ENCODE results near the gene GGTLC1. TPM values are rescaled to one million over a fixed set of nuclear protein-coding genes. Genes with fewer than 3 reads are reported as not detected.
"Not testable (repeated sequence)": the region's sequence is repeated elsewhere in the genome, so short reads cannot be mapped to it uniquely, and the experiment has no call there.

Gene GGTLC1
- total and polyA plus RNA-seq, 10 of the 15 experiments (the other 5 are each of a cell fraction or from before 2014, with no cell fraction given) = not detected

DNA sequence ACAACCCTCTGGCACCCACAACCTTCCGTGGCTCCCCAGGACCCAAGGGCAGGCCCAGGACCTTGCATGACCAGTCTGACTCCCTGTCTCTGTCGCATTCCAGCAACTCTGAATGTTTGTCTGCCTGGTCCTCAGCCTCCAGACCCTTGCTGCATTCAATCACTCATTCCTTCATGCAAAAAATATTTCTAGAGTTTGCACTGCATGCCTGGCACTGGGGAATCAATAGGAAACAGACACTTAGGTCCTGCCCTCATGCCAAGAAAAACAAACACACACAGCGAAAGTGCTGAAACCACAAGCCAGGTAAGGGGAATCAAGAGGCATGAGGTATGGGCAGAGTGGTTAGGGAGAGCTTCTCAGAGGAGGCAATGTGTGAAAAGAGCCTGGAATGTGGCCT lies 1.9 kb downstream of the GGTLC1 start:
- H3K9ac ChIP-seq (ENCODE audit: control insufficient read depth, insufficient read depth, low read length); DNase-seq (ENCODE audit: low read depth, low spot score); H3K27ac ChIP-seq (ENCODE audit: control insufficient read depth, insufficient read depth); H3K79me2 ChIP-seq (ENCODE audit: control insufficient read depth, insufficient read depth, low read length); H3K4me3 ChIP-seq; H2AFZ ChIP-seq (ENCODE audit: control insufficient read depth, low read depth, low read length); FAIRE-seq; POLR2A ChIA-PET; SMC1A ChIA-PET (ENCODE audit: uncharacterized antibody, unreplicated experiment); intact Hi-C loops (cut with micrococcal nuclease; ENCODE audit: unreplicated experiment); BruUV-seq (replicated peaks); H3K9me3 ChIP-seq (replicated peaks; ENCODE audit: control insufficient read depth, insufficient read depth, low read length); in situ Hi-C loops (cut with MboI); H4K20me1 ChIP-seq (ENCODE audit: control insufficient read depth, insufficient read depth); H3K4me1 ChIP-seq (ENCODE audit: control insufficient read depth, insufficient read depth, low read length); H3K27me3 ChIP-seq (replicated peaks in 1 of 2; ENCODE audit: control insufficient read depth in 2 of 2, insufficient read depth in 2 of 2, low read length in 1 of 2); H3K4me2 ChIP-seq (ENCODE audit: control insufficient read depth, insufficient read depth); CTCF ChIA-PET; RAD21 ChIA-PET (ENCODE audit: unreplicated experiment); H3K36me3 ChIP-seq (ENCODE audit: control insufficient read depth in 2 of 2, insufficient read depth in 2 of 2, low read length in 1 of 2); ATAC-seq: not testable (repeated sequence)
- 0% methylated on average over 3 of the region's 3 CpGs for WGBS (ENCODE audit: insufficient coverage, insufficient replicate concordance, low lambda C conversion rate, missing lambda C conversion rate)

DNA sequence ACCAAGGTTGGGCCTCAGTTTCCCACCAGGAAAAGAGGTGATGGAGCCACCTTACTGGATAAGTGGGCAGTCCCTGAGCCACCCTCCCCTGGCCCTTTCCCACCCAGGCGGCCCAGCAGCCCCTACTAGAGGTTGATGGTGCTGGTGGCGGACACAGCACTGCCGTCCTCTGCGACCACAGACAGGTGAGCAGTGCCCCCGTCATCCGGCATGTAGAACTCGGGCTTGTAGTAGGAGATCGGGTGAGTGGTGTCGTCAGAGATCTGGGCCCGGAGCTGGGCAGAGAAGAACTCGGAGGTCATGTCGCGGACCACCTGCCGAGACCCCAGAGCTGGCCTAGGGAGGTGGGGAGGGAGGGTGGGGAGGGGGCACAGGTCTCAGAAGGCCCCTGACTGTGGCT lies 2.3 kb downstream of the GGTLC1 start:
- BruUV-seq (replicated peaks); H3K9ac ChIP-seq (ENCODE audit: control insufficient read depth, insufficient read depth, low read length); H3K79me2 ChIP-seq (ENCODE audit: control insufficient read depth, insufficient read depth, low read length); H3K4me3 ChIP-seq; H3K4me1 ChIP-seq (ENCODE audit: control insufficient read depth, insufficient read depth, low read length); CTCF ChIA-PET; SMC1A ChIA-PET (ENCODE audit: uncharacterized antibody, unreplicated experiment); intact Hi-C loops (cut with micrococcal nuclease; ENCODE audit: unreplicated experiment); DNase-seq (ENCODE audit: low read depth, low spot score); H3K27me3 ChIP-seq (replicated peaks in 1 of 2; ENCODE audit: control insufficient read depth in 2 of 2, insufficient read depth in 2 of 2, low read length in 1 of 2); H3K27ac ChIP-seq (ENCODE audit: control insufficient read depth, insufficient read depth); H3K36me3 ChIP-seq (ENCODE audit: control insufficient read depth in 2 of 2, insufficient read depth in 2 of 2, low read length in 1 of 2); H4K20me1 ChIP-seq (ENCODE audit: control insufficient read depth, insufficient read depth); H3K9me3 ChIP-seq (replicated peaks; ENCODE audit: control insufficient read depth, insufficient read depth, low read length); H2AFZ ChIP-seq (ENCODE audit: control insufficient read depth, low read depth, low read length); ATAC-seq; FAIRE-seq; POLR2A ChIA-PET; H3K4me2 ChIP-seq (ENCODE audit: control insufficient read depth, insufficient read depth); in situ Hi-C loops (cut with MboI); RAD21 ChIA-PET (ENCODE audit: unreplicated experiment): not testable (repeated sequence)
- 48% methylated on average over 6 of the region's 14 CpGs for WGBS (ENCODE audit: insufficient coverage, insufficient replicate concordance, low lambda C conversion rate, missing lambda C conversion rate)

DNA sequence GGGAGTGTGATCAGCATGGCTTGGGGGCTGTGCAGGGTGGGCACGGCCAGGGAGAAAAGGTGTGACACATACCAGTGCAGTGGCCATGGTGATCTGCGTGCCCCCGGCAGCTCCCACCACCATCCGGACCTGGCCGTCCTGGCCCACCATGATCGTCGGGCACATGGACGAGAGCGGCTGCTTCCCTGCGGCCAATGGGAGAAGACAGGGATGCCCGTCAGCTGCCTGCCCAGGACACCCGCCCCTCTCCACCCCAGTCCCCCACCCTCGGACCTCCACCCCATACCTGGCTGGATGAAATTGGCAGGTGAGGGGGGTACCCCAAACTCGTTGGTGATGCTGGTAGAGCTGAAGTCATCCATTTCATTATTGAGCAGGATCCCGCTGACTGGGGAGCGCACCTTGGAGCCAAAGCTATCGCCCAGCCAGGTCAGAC lies 2.8 kb downstream of the GGTLC1 start:
- SMC1A ChIA-PET (ENCODE audit: uncharacterized antibody, unreplicated experiment); H3K9ac ChIP-seq (ENCODE audit: control insufficient read depth, insufficient read depth, low read length); ATAC-seq; RAD21 ChIA-PET (ENCODE audit: unreplicated experiment); intact Hi-C loops (cut with micrococcal nuclease; ENCODE audit: unreplicated experiment); CTCF ChIA-PET; H2AFZ ChIP-seq (ENCODE audit: control insufficient read depth, low read depth, low read length); in situ Hi-C loops (cut with MboI); H3K9me3 ChIP-seq (replicated peaks; ENCODE audit: control insufficient read depth, insufficient read depth, low read length); H3K4me1 ChIP-seq (ENCODE audit: control insufficient read depth, insufficient read depth, low read length); H3K27ac ChIP-seq (ENCODE audit: control insufficient read depth, insufficient read depth); H3K36me3 ChIP-seq (ENCODE audit: control insufficient read depth in 2 of 2, insufficient read depth in 2 of 2, low read length in 1 of 2); H3K79me2 ChIP-seq (ENCODE audit: control insufficient read depth, insufficient read depth, low read length); FAIRE-seq; H3K4me3 ChIP-seq; H4K20me1 ChIP-seq (ENCODE audit: control insufficient read depth, insufficient read depth); POLR2A ChIA-PET; H3K4me2 ChIP-seq (ENCODE audit: control insufficient read depth, insufficient read depth); DNase-seq (ENCODE audit: low read depth, low spot score); H3K27me3 ChIP-seq (replicated peaks in 1 of 2; ENCODE audit: control insufficient read depth in 2 of 2, insufficient read depth in 2 of 2, low read length in 1 of 2); BruUV-seq (replicated peaks): not testable (repeated sequence)
- 61% methylated on average over 10 of the region's 17 CpGs for WGBS (ENCODE audit: insufficient coverage, insufficient replicate concordance, low lambda C conversion rate, missing lambda C conversion rate)

DNA sequence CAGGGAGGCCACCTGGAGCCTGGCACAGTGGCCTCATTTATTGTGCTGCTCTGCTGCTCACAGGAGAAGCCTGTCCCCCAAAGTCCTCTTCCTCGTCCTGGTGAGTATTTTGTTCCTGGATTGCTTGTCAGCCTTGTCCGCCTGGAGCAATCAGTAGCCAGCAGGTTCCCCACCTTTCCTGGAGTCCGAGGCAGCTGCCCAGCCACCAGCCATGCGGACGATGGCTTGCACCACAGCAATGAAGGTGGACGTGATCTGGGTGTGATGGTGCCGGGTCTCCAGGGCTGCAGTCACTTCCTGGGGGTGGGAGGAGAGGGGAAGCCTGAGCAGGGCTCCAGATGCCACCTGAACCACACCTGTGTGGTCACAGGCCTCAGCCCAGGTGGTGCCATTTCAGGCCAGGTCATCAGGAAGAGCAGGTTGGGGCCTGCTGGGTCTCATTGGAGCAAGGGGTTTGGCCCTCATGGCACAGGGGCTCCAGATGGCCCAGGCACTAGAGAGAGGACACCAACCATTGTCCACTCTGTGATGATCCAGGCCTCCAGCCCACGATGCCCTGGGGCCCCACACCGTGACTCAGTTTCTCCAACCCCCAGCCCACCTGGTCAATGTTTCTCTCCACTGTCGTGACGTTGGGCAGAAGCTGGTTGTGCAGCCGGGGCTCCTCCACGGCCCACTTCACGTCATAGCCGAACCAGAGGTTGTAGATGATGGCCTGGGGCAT lies 3.4 kb downstream of the GGTLC1 start:
- 27% methylated on average over 13 of the region's 15 CpGs for WGBS (ENCODE audit: insufficient coverage, insufficient replicate concordance, low lambda C conversion rate, missing lambda C conversion rate)
- H3K4me2 ChIP-seq (ENCODE audit: control insufficient read depth, insufficient read depth); H3K27ac ChIP-seq (ENCODE audit: control insufficient read depth, insufficient read depth); RAD21 ChIA-PET (ENCODE audit: unreplicated experiment); H3K4me3 ChIP-seq; H3K9ac ChIP-seq (ENCODE audit: control insufficient read depth, insufficient read depth, low read length); H3K9me3 ChIP-seq (replicated peaks; ENCODE audit: control insufficient read depth, insufficient read depth, low read length); H3K27me3 ChIP-seq (replicated peaks in 1 of 2; ENCODE audit: control insufficient read depth in 2 of 2, insufficient read depth in 2 of 2, low read length in 1 of 2); SMC1A ChIA-PET (ENCODE audit: uncharacterized antibody, unreplicated experiment); H3K4me1 ChIP-seq (ENCODE audit: control insufficient read depth, insufficient read depth, low read length); in situ Hi-C loops (cut with MboI); H3K36me3 ChIP-seq (ENCODE audit: control insufficient read depth in 2 of 2, insufficient read depth in 2 of 2, low read length in 1 of 2); FAIRE-seq; H2AFZ ChIP-seq (ENCODE audit: control insufficient read depth, low read depth, low read length); H4K20me1 ChIP-seq (ENCODE audit: control insufficient read depth, insufficient read depth); H3K79me2 ChIP-seq (ENCODE audit: control insufficient read depth, insufficient read depth, low read length); DNase-seq (ENCODE audit: low read depth, low spot score); ATAC-seq; BruUV-seq (replicated peaks); CTCF ChIA-PET; intact Hi-C loops (cut with micrococcal nuclease; ENCODE audit: unreplicated experiment); POLR2A ChIA-PET: not testable (repeated sequence)

Data from GM12878 (cell line).